ENCODE results near the gene CLRN3.

CLRN3 gene

GRCh38 chr10:127899766-127900387, 7.1 kb upstream of the CLRN3 start:
- no peak for DNase-seq (ENCODE audit: low spot score)

- DNase-seq (ENCODE audit: low spot score) = no peak
Measured at GRCh38 chr10:127897177-127897576, 4.4 kb upstream of the CLRN3 start.

- no peak for DNase-seq (ENCODE audit: low spot score)
Measured at GRCh38 chr10:127896590-127896989, 3.8 kb upstream of the CLRN3 start.

- DNase-seq (ENCODE audit: low spot score) = no peak
Measured at GRCh38 chr10:127894146-127894545, 1.4 kb upstream of the CLRN3 start.

GRCh38 chr10:127890832-127891334, 1.9 kb downstream of the CLRN3 start:
- DNase-seq (ENCODE audit: low spot score) = no peak

- DNase-seq (ENCODE audit: low spot score) = no peak
Measured at GRCh38 chr10:127890216-127890615, 2.5 kb downstream of the CLRN3 start.

- DNase-seq (ENCODE audit: low spot score) = no peak
Measured at GRCh38 chr10:127889605-127890195, 3.0 kb downstream of the CLRN3 start.

GRCh38 chr10:127888521-127889312, 4.0 kb downstream of the CLRN3 start:
- DNase-seq (ENCODE audit: low spot score) = no peak

GRCh38 chr10:127887541-127888415, 5.0 kb downstream of the CLRN3 start:
- DNase-seq (ENCODE audit: low spot score) = no peak

GRCh38 chr10:127886371-127887051, 6.2 kb downstream of the CLRN3 start:
- DNase-seq (ENCODE audit: low spot score) = no peak

- DNase-seq (ENCODE audit: low spot score) = no peak
Measured at GRCh38 chr10:127884501-127884900, 8.2 kb downstream of the CLRN3 start.

- no peak for DNase-seq (ENCODE audit: low spot score)
Measured at GRCh38 chr10:127883516-127883915, 9.2 kb downstream of the CLRN3 start.

GRCh38 chr10:127882801-127883459, 9.8 kb downstream of the CLRN3 start:
- no peak for DNase-seq (ENCODE audit: low spot score)

GRCh38 chr10:127882391-127882790, 10.3 kb downstream of the CLRN3 start:
- no peak for DNase-seq (ENCODE audit: low spot score)

GRCh38 chr10:127881262-127881661, 11.5 kb downstream of the CLRN3 start:
- DNase-seq (ENCODE audit: low spot score) = no peak

- DNase-seq (ENCODE audit: low spot score) = no peak
Measured at GRCh38 chr10:127880557-127880956, 12.2 kb downstream of the CLRN3 start.

GRCh38 chr10:127878475-127879055, 14.2 kb downstream of the CLRN3 start:
- no peak for DNase-seq (ENCODE audit: low spot score)

GRCh38 chr10:127877699-127878098, 15.0 kb downstream of the CLRN3 start:
- no peak for DNase-seq (ENCODE audit: low spot score)

- no peak for DNase-seq (ENCODE audit: low spot score)
Measured at GRCh38 chr10:127877116-127877515, 15.6 kb downstream of the CLRN3 start.

GRCh38 chr10:127875916-127876315, 16.8 kb downstream of the CLRN3 start:
- DNase-seq (ENCODE audit: low spot score) = no peak

- DNase-seq (ENCODE audit: low spot score) = no peak
Measured at GRCh38 chr10:127875449-127875765, 17.3 kb downstream of the CLRN3 start.
